HEK293 (cell line): ENCODE measurements around the gene DBH.

Experiments used
- CTCF ChIA-PET: fragments of 350-600 bp; formaldehyde crosslinking; extraction: SDS; loops from one replicate; lab custom pipeline; 2021; ENCODE audit warnings: antibody characterized with exemption; lab: Yijun Ruan, JAX
- POLR2A ChIA-PET: fragments of 300-600 bp; formaldehyde crosslinking; extraction: SDS; loops from one replicate; lab custom pipeline; 2020; ENCODE audit warnings: antibody characterized with exemption, inconsistent platforms; lab: Yijun Ruan, JAX
- H3K27ac ChIP-seq: fragments of 200-500 bp; sonication (Bioruptor generic); 2 replicates; pipeline ENCODE4 v1.5.1; 2014; ENCODE audit warnings: low read depth, low read length, control low read depth, inconsistent platforms; ENCODE audit errors: extremely low read depth
- H3K36me3 ChIP-seq, 2 experiments: fragments of 200-500 bp in 1 of 2; sonication (Bioruptor generic) in 1 of 2; 1 replicate in 1 of 2; 2 replicates in 1 of 2; pipeline ENCODE4 v1.5.1; 2014 to 2017; ENCODE audit warnings: inconsistent platforms in 2 of 2, low read length in 2 of 2; ENCODE audit not compliant: control insufficient read depth in 2 of 2, insufficient read depth in 1 of 2
- H3K4me1 ChIP-seq: fragments of 200-500 bp; sonication (Bioruptor generic); 2 replicates; pipeline ENCODE4 v1.5.1; 2014; ENCODE audit warnings: mild to moderate bottlenecking, low read length, inconsistent platforms; ENCODE audit not compliant: control insufficient read depth, insufficient read depth
- H3K4me3 ChIP-seq: 2 replicates; pipeline ENCODE4 v1.5.1; 2011; ENCODE audit warnings: low read depth, mild to moderate bottlenecking, control low read depth, low read length, moderate library complexity
- H3K9me3 ChIP-seq: fragments of 200-500 bp; sonication (Bioruptor generic); 2 replicates; pipeline ENCODE4 v1.5.1; 2014; ENCODE audit warnings: low read depth, low read length, inconsistent platforms; ENCODE audit not compliant: control insufficient read depth, insufficient read depth
- BCL11A ChIP-seq: fragments of 450-650 bp; formaldehyde crosslinking; IDR thresholded peaks from 2 replicates; pipeline ENCODE4 v1.5.1; 2016; ENCODE audit warnings: low read depth, missing biosample characterization, missing genetic modification characterization
- BCL6B ChIP-seq: fragments of 450-650 bp; formaldehyde crosslinking; IDR thresholded peaks from 2 replicates; pipeline ENCODE4 v1.5.1; 2017; ENCODE audit warnings: missing biosample characterization, missing genetic modification characterization
- HOXD13 ChIP-seq: sonication (generic); formaldehyde crosslinking; IDR thresholded peaks from 2 replicates; pipeline ENCODE4 v1.8.0; 2022; ENCODE audit warnings: missing genetic modification reagents, borderline replicate concordance
- MZF1 ChIP-seq: fragments of 450-650 bp; formaldehyde crosslinking; IDR thresholded peaks from 2 replicates; pipeline ENCODE4 v1.5.1; 2017; ENCODE audit warnings: missing biosample characterization, missing genetic modification characterization, borderline replicate concordance
- ZBTB10 ChIP-seq: fragments of 450-650 bp; formaldehyde crosslinking; IDR thresholded peaks from 2 replicates; pipeline ENCODE4 v1.5.1; 2016; ENCODE audit warnings: missing biosample characterization, missing genetic modification characterization
- ZIC2 ChIP-seq: fragments of 450-650 bp; formaldehyde crosslinking; IDR thresholded peaks from 2 replicates; pipeline ENCODE4 v1.5.1; 2016; ENCODE audit warnings: missing biosample characterization, missing genetic modification characterization
- ZNF132 ChIP-seq: fragments of 450-650 bp; formaldehyde crosslinking; IDR thresholded peaks from 2 replicates; pipeline ENCODE4 v1.5.1; 2017; ENCODE audit warnings: missing biosample characterization, missing genetic modification characterization, borderline replicate concordance
- ZNF174 ChIP-seq: fragments of 450-650 bp; formaldehyde crosslinking; IDR thresholded peaks from 2 replicates; pipeline ENCODE4 v1.5.0; 2017; ENCODE audit warnings: missing biosample characterization, mild to moderate bottlenecking, missing genetic modification characterization
- ZNF184 ChIP-seq: fragments of 450-650 bp; IDR thresholded peaks from 2 replicates; pipeline ENCODE4 v1.5.1; 2018; ENCODE audit warnings: missing biosample characterization, mild to moderate bottlenecking, missing genetic modification characterization
- ZNF274 ChIP-seq, 2 experiments: fragments of 200-500 bp in 1 of 2; fragments of 450-650 bp in 1 of 2; sonication (Bioruptor generic) in 1 of 2; formaldehyde crosslinking in 1 of 2; IDR thresholded peaks; 2 replicates each; pipeline versions ENCODE4 v1.5.1 to v1.6.1; 2014 to 2016; ENCODE audit warnings: borderline replicate concordance in 1 of 2, inconsistent platforms in 1 of 2, low read length in 1 of 2, missing biosample characterization in 1 of 2, missing genetic modification characterization in 1 of 2
- ZNF354C ChIP-seq: fragments of 450-650 bp; formaldehyde crosslinking; IDR thresholded peaks from 2 replicates; pipeline ENCODE4 v1.5.1; 2016; ENCODE audit warnings: missing biosample characterization, missing genetic modification characterization, low read depth, borderline replicate concordance
- ZNF404 ChIP-seq: fragments of 450-650 bp; formaldehyde crosslinking; IDR thresholded peaks from 2 replicates; pipeline ENCODE4 v1.5.1; 2017; ENCODE audit warnings: missing biosample characterization, missing genetic modification characterization
- ZNF416 ChIP-seq: fragments of 450-650 bp; formaldehyde crosslinking; IDR thresholded peaks from 2 replicates; pipeline ENCODE4 v1.5.1; 2016; ENCODE audit warnings: missing biosample characterization, missing genetic modification characterization
- ZNF501 ChIP-seq: fragments of 450-650 bp; formaldehyde crosslinking; IDR thresholded peaks from 2 replicates; pipeline ENCODE4 v1.5.1; 2016; ENCODE audit warnings: missing biosample characterization, missing genetic modification characterization
- ZNF518A ChIP-seq: fragments of 450-650 bp; formaldehyde crosslinking; conservative IDR thresholded peaks from 2 replicates; pipeline ENCODE4 v1.5.1; 2016; ENCODE audit warnings: low read depth, missing biosample characterization, missing genetic modification characterization
- ZNF548 ChIP-seq: fragments of 450-650 bp; formaldehyde crosslinking; IDR thresholded peaks from 2 replicates; pipeline ENCODE4 v1.5.1; 2016; ENCODE audit warnings: missing biosample characterization, missing genetic modification characterization
- ZNF660 ChIP-seq: fragments of 450-650 bp; IDR thresholded peaks from 2 replicates; pipeline ENCODE4 v1.5.1; 2018; ENCODE audit warnings: missing biosample characterization, mild to moderate bottlenecking, missing genetic modification characterization
- ZNF768 ChIP-seq: fragments of 450-650 bp; formaldehyde crosslinking; IDR thresholded peaks from 2 replicates; pipeline ENCODE4 v1.5.1; 2018; ENCODE audit warnings: missing biosample characterization, mild to moderate bottlenecking, missing genetic modification characterization
- ZNF830 ChIP-seq: fragments of 450-650 bp; IDR thresholded peaks from 2 replicates; pipeline ENCODE4 v1.5.0; 2018; ENCODE audit warnings: missing biosample characterization, missing genetic modification characterization, low read depth, mild to moderate bottlenecking, moderate library complexity
- ZSCAN18 ChIP-seq: fragments of 450-650 bp; formaldehyde crosslinking; IDR thresholded peaks from 2 replicates; pipeline ENCODE4 v1.5.1; 2016; ENCODE audit warnings: missing biosample characterization, missing genetic modification characterization

DBH gene

GRCh38 chr9:133606708-133607025, 29.5 kb upstream of the DBH start (continued):
- TF ChIP-seq ZSCAN18 (tag by site-specific recombination) (no peak), ZIC2 (tag by site-specific recombination) (peak; percentile 89)
- TF ChIP-seq, all 188 proteins: peak for 1

- Histone ChIP-seq H3K27ac (no peak overlapping the region), H3K4me3 (no peak overlapping the region), H3K4me1 (no peaks in the 10 kb centered on the region), H3K9me3 (no peaks in the 10 kb centered on the region), H3K36me3 (no peaks in the 10 kb centered on the region)
- CTCF ChIA-PET, result interaction anchor here (1.5 kb wide), 1 partner anchor 387 kb away, joined by 4 read pairs; no protein-coding TSS in a partner anchor
- TF ChIP-seq MZF1 (tag by site-specific recombination) (no peak), BCL11A (tag by site-specific recombination) (no peak), ZNF660 (no peak), ZNF501 (tag by site-specific recombination) (no peak), ZNF184 (no peak), ZNF274 (IDR thresholded peaks at IDR 0.05; ENCODE audit: low read length) (no peak), ZNF274 (tag by site-specific recombination; IDR thresholded peaks at IDR 0.05; ENCODE audit: borderline replicate concordance) (no peak), ZNF548 (tag by site-specific recombination) (no peak), ZNF174 (no peak), ZNF768 (tag by site-specific recombination) (no peak), ZNF404 (no peak), BCL6B (tag by site-specific recombination) (no peak), ZNF416 (tag by site-specific recombination) (no peak), ZNF132 (tag by site-specific recombination) (no peak), ZBTB10 (no peak), ZNF830 (tag by site-specific recombination) (no peak), ZNF354C (tag by site-specific recombination) (no peak)
- POLR2A ChIA-PET, result no interaction called here
Measured at GRCh38 chr9:133607381-133607780, 28.8 kb upstream of the DBH start.

- ChIA-PET POLR2A (no interaction called here), CTCF (interaction anchor here (1.5 kb wide), 1 partner anchor 386 kb away, joined by 4 read pairs; no protein-coding TSS in a partner anchor)
- TF ChIP-seq ZNF518A, result no peak
- no peak for TF ChIP-seq HOXD13 (CRISPR knock-in tag)
- Histone ChIP-seq H3K4me1 (no peaks in the 10 kb centered on the region), H3K9me3 (no peaks in the 10 kb centered on the region), H3K27ac (no peak overlapping the region), H3K36me3 (no peaks in the 10 kb centered on the region), H3K4me3 (no peak overlapping the region)
Measured at GRCh38 chr9:133607976-133608375, 28.2 kb upstream of the DBH start.
